Activated naive CD4-positive, alpha-beta T cell treated with anti-CD3 and anti-CD28 coated beads, Interleukin-2, amount 10 ng/mL, durations not matched to agents 5 hours and 36 hours (primary cell): ENCODE measurements around the gene JMJD6. TPM values are rescaled to one million over a fixed set of nuclear protein-coding genes. Genes with fewer than 3 reads are reported as not detected.

Experiments used
- microRNA-seq: library from miRNA; unstranded; fragments of <30 nt; microRNA quantifications from one replicate; pipeline ENCODE4 v1.2.0, GENCODE V29; 2022; ENCODE audit warnings: borderline microRNAs expressed, borderline replicate concordance
- total RNA-seq, 2 experiments: library from RNA; stranded (reverse); gene quantifications; one replicate each; pipeline ENCODE4 v1.2.3, GENCODE V29; 2021

Gene JMJD6
- 10 to 100 TPM; 50.2 to 50.5 TPM for total RNA-seq

GRCh38 chr17:76726231-76726775 lies at the start of gene JMJD6:
Gene JMJD6, minus strand, starts transcription at chr17:76726606. Its CDS starts 131 bp downstream, at chr17:76726475.

GRCh38 chr17:76737676-76738467 lies 11.5 kb upstream of the JMJD6 start, which contains the start of gene MFSD11:
Gene MFSD11, plus strand, starts transcription at chr17:76738119. Its CDS starts 234 bp downstream, at chr17:76738353.

DNA sequence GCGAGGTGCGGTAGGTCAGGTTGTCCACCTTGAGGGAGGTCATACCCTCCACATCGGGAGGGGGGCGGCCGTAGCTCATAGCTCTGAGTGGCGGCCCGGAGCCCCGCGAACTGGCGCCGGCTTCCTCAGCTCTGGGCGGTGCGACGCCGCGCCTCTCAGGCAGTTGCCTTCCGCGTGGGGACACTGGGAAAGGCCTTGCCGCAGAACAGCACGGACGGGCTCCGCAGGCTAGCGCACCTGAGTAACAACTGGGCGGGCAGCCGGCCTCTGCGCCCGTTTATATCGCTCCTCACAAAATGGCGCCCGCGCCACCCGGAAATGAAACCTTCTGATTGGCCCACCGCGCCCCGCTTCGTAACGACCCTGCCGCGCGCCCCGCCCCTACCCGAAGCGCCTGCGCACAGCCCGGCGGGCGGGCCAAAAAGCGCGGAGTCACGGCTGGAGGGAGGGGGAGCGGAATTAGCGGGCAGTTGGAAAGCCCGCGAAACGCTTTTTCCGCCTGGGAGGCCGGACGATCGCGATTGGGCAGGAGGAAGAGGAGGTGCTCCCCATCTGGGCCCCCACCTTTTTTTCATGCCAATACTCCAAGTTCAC lies 10.8 kb upstream of the JMJD6 start, which contains the start of gene SRSF2:
SRSF2 (minus strand) TSS at position 250 of the 594 bp plus-strand sequence; CDS start at position 79, 171 bp downstream.

GRCh38 chr17:76726776-76727718 lies 641 bp upstream of the JMJD6 start, which contains the start of gene METTL23:
Gene METTL23, plus strand, starts transcription at chr17:76726839. Its CDS starts 2,872 bp downstream, at chr17:76729711.

DNA sequence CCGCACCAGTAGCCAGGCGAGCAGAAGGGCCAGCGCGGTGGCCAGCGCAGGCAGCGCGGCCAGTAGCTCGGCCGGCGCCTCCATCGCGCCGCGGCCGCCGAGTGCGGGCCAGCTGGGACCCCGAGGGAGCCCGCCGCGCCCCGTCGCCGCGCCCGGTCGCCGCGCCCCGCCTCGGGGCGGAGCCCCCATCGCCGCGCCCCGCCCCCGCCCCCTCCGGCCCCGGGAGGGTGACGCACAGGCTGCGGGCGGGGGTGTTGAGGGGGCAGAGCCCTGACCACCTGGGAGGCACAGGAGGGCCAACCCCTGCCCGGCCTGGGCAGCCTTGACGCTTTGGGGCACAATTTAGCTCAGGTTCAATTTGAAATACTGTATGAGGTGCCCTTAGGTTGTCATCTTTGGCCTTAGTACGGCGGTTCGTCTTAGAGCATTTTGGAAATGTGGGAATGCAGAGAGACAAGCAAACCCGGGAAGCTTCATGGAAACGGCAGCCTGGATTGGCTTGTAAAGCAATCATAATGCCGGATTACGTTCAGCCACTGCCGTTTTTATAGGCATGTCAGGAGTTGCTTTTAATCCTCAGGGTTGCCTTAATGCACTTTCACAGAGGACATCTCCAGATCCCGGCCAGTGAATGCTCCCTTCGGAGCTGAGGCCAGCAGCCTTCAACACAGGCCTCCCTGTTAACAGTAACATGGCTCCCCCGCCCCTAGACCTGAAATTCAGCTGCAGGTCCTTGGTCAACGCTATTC lies 15.4 kb downstream of the JMJD6 start, which contains the start of gene MXRA7:
MXRA7 (minus strand) TSS at position 103 of the 749 bp plus-strand sequence; CDS start at position 84, 19 bp downstream.

Small RNA genes within 50 kb of the gene (microRNA-seq; reads per million reads assigned to microRNA genes)
- gene MIR636: not detected

Other genes with a start within 250 kb of the JMJD6 start
- 10 to 100 TPM; 34.6 to 39.9 TPM for gene RHBDF2, start 225.2 kb downstream of the JMJD6 start, total RNA-seq
- gene CYGB, start 188.9 kb downstream of the JMJD6 start, total RNA-seq: not detected
- not detected for gene PRCD, start 186.6 kb downstream of the JMJD6 start, total RNA-seq
- not detected for gene ST6GALNAC2, start 140.7 kb downstream of the JMJD6 start, total RNA-seq
- gene ST6GALNAC1, start 82.8 kb downstream of the JMJD6 start, total RNA-seq: 1 to 10 TPM; 5.2 to 5.5 TPM
- gene MXRA7, start 15.6 kb downstream of the JMJD6 start, total RNA-seq: 1 to 10 TPM; 7.9 to 8.9 TPM
- 10 to 100 TPM; 48.1 to 52.0 TPM for gene METTL23, start 233 bp upstream of the JMJD6 start, total RNA-seq
- gene SRSF2, start 10.7 kb upstream of the JMJD6 start, total RNA-seq: 100 to 1,000 TPM; 318 to 328 TPM
- 10 to 100 TPM; 23.8 to 25.9 TPM for gene MFSD11, start 11.5 kb upstream of the JMJD6 start, total RNA-seq
- under 1 TPM; 0.33 to 0.72 TPM for gene MGAT5B, start 141.8 kb upstream of the JMJD6 start, total RNA-seq